Tibial nerve (tissue), 4 donors: Measurements from ENCODE around the gene DDX11.

ENCODE experiments used
- CTCF ChIP-seq, 5 experiments: fragments of 200-600 bp in 3 of 5; fragments of 450-650 bp in 2 of 5; sonication (generic) in 3 of 5; IDR thresholded peaks; one replicate each; pipeline ENCODE4 v1.5.1; 2016 to 2019; ENCODE audit warnings: antibody characterized with exemption in 5 of 5, mild to moderate bottlenecking in 3 of 5, moderate library complexity in 2 of 5
- EP300 ChIP-seq, 2 donors: sonication (generic); formaldehyde crosslinking; IDR thresholded peaks; one replicate each; pipeline ENCODE4 v1.6.1; 2017; ENCODE audit warnings: antibody characterized with exemption in 2 of 2, mild to moderate bottlenecking in 1 of 2

- TF ChIP-seq EP300 (IDR thresholded peaks at IDR 0.05) (no peak), CTCF (IDR thresholded peaks at IDR 0.05) (no peak)
Measured at GRCh38 chr12:31105668-31106067, 32.0 kb downstream of the DDX11 start.
